ENCODE results near the gene FASN.

FASN gene

GRCh38 chr17:82031885-82032627 lies 66.0 kb downstream of the FASN start:
- in situ Hi-C loops (cut with HindIII; ENCODE audit: low sequenced_read_pairs), result loop anchor here (10.0 kb wide), 3 partner anchors 57 to 303 kb away; partner anchors contain the start of genes ASPSCR1, CSNK1D and SECTM1

- in situ Hi-C loops (cut with HindIII; ENCODE audit: low sequenced_read_pairs), result loop anchor here (10.0 kb wide), 3 partner anchors 57 to 303 kb away; partner anchors contain the start of genes ASPSCR1, CSNK1D and SECTM1
Observed at GRCh38 chr17:82031303-82031884, 66.6 kb downstream of the FASN start, which contains the start of gene RAC3. TSS of gene RAC3 (plus strand) at chr17:82031678. CDS start at chr17:82031762, 84 bp downstream.

- in situ Hi-C loops (cut with HindIII; ENCODE audit: low sequenced_read_pairs), result loop anchor here (10.0 kb wide), 3 partner anchors 56 to 304 kb away; partner anchors contain the start of genes ASPSCR1, CSNK1D and SECTM1
Observed at GRCh38 chr17:82030470-82031302, 67.3 kb downstream of the FASN start.

- in situ Hi-C loops (cut with HindIII; ENCODE audit: low sequenced_read_pairs), result loop anchor here (10.0 kb wide), 3 partner anchors 55 to 305 kb away; partner anchors contain the start of genes ASPSCR1, CSNK1D and SECTM1
Observed at GRCh38 chr17:82029990-82030469, 68.0 kb downstream of the FASN start.

GRCh38 chr17:82029391-82029790 lies 68.6 kb downstream of the FASN start:
- in situ Hi-C loops (cut with HindIII; ENCODE audit: low sequenced_read_pairs), result no loop called here

- in situ Hi-C loops (cut with HindIII; ENCODE audit: low sequenced_read_pairs), result no loop called here
Observed at GRCh38 chr17:82028966-82029365, 69.1 kb downstream of the FASN start.
